GM23248 (cell line): ENCODE results near the gene ZCRB1. TPM values are rescaled to one million over a fixed set of nuclear protein-coding genes. Genes with fewer than 3 reads are reported as not detected.

Source experiments
- DNase-seq: peaks from one replicate; pipeline ENCODE4 v3.0.0-alpha.2; 2015
- H2AFZ ChIP-seq: fragments of 200-600 bp; sonication (generic); 2 replicates; pipeline ENCODE4 v1.6.1; 2016; ENCODE audit warnings: antibody characterized with exemption
- H3F3A ChIP-seq: fragments of 200-600 bp; sonication (generic); 2 replicates; pipeline ENCODE4 v1.6.1; 2016; ENCODE audit warnings: mild to moderate bottlenecking, antibody characterized with exemption, mixed run types; ENCODE audit not compliant: insufficient read depth
- H3K27ac ChIP-seq: fragments of 200-600 bp; sonication (generic); 2 replicates; pipeline ENCODE4 v1.5.1; 2016; ENCODE audit warnings: mild to moderate bottlenecking
- H3K27me3 ChIP-seq: fragments of 200-600 bp; sonication (generic); replicated peaks from 2 replicates; pipeline ENCODE4 v1.6.1; 2016; ENCODE audit warnings: mild to moderate bottlenecking; ENCODE audit not compliant: insufficient read depth
- H3K36me3 ChIP-seq: fragments of 200-600 bp; sonication (generic); 2 replicates; pipeline ENCODE4 v1.6.1; 2016; ENCODE audit warnings: low read depth, mild to moderate bottlenecking
- H3K4me1 ChIP-seq: fragments of 200-600 bp; sonication (generic); 2 replicates; pipeline ENCODE4 v1.6.1; 2016; ENCODE audit warnings: mild to moderate bottlenecking; ENCODE audit not compliant: insufficient read depth
- H3K4me2 ChIP-seq: fragments of 200-600 bp; sonication (generic); one replicate; pipeline ENCODE4 v1.6.1; 2016; ENCODE audit warnings: mild to moderate bottlenecking; ENCODE audit not compliant: unreplicated experiment
- H3K4me3 ChIP-seq: fragments of 200-600 bp; sonication (generic); 2 replicates; pipeline ENCODE4 v1.5.1; 2016; ENCODE audit warnings: mild to moderate bottlenecking
- H3K79me2 ChIP-seq: fragments of 200-600 bp; sonication (generic); 2 replicates; pipeline ENCODE4 v1.6.1; 2016; ENCODE audit warnings: mild to moderate bottlenecking; ENCODE audit not compliant: insufficient read depth
- H3K9ac ChIP-seq: fragments of 200-600 bp; sonication (generic); 2 replicates; pipeline ENCODE4 v1.6.1; 2016; ENCODE audit warnings: mild to moderate bottlenecking
- H3K9me2 ChIP-seq: fragments of 200-600 bp; sonication (generic); 2 replicates; pipeline ENCODE4 v1.6.1; 2016; ENCODE audit warnings: mixed run types, mild to moderate bottlenecking, moderate library complexity; ENCODE audit not compliant: insufficient read depth
- H3K9me3 ChIP-seq: fragments of 200-600 bp; sonication (generic); one replicate; pipeline ENCODE4 v1.6.1; 2017; ENCODE audit warnings: low read depth
- H4K20me1 ChIP-seq: fragments of 200-600 bp; sonication (generic); 2 replicates; pipeline ENCODE4 v1.6.0; 2016; ENCODE audit not compliant: insufficient read depth
- EZH2 ChIP-seq: fragments of 200-600 bp; sonication (generic); IDR thresholded peaks from 2 replicates; pipeline ENCODE4 v1.6.1; 2018; ENCODE audit warnings: antibody characterized with exemption, mild to moderate bottlenecking; ENCODE audit not compliant: insufficient read depth, poor library complexity, severe bottlenecking
- EZH2phosphoT487 ChIP-seq: fragments of 200-600 bp; sonication (generic); IDR thresholded peaks from 2 replicates; pipeline ENCODE4 v1.6.1; 2018; ENCODE audit warnings: antibody characterized with exemption, moderate library complexity, mild to moderate bottlenecking, low read depth; ENCODE audit not compliant: insufficient read depth
- WGBS, 2 experiments: methylation state at CpG; one replicate each; pipeline ENCODE4 v1.1.6; 2015 to 2017; ENCODE audit warnings: low lambda C conversion rate in 2 of 2, low coverage in 1 of 2; ENCODE audit errors: missing lambda C conversion rate in 2 of 2; 5-methylcytosine and 5-hydroxymethylcytosine counted together
- in situ Hi-C: fragments of 300-500 bp; cut with MboI; formaldehyde crosslinking; loops from 2 replicates; pipeline ENCODE4 v1.15.0; 2020
- polyA plus RNA-seq: library from polyadenylated mRNA; unstranded; fragments of >200 nt; fragmentation: Nextera tagmentation; extraction: Ambion mirVana; gene quantifications from 2 replicates; pipeline ENCODE4 v1.2.1, GENCODE V29; 2016
- total RNA-seq: library from RNA; depleted of rRNA; stranded (reverse); fragments of >200 nt; shearing (Covaris generic); gene quantifications from 2 replicates; pipeline ENCODE4 v1.2.3, GENCODE V29; 2014

The ZCRB1 gene
- total and polyA plus RNA-seq, 2 experiments from 2014 or later: 26.8 to 128 TPM

DNA sequence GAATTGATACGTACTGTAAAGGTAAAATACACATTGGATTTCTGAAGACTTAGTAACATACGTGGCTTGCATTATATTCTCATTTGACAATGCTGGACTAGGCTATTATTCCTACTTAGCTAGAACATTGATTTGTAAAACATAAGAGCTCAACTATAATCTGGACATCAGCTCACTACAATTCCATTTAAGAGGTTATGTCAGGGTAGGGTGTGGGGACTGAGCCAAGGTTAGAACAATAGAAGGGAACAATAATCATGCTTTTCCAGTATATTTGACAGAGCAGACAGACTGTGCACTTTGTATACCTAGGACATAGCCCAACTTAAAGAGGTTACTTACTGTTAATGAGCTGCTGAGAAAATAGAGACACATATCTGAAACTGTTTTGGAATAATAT, 10.8 kb downstream of the ZCRB1 start:
- Histone ChIP-seq H3K9me2 (no peaks in the 10 kb centered on the region), H3K4me2 (no peak overlapping the region), H3K79me2 (no peaks in the 10 kb centered on the region), H3K4me3 (no peak overlapping the region), H3K4me1 (no peaks in the 10 kb centered on the region; the same call in 1 of the 2 replicates), H3K27me3 (no peaks in the 10 kb centered on the region), H3K9ac (no peak overlapping the region), H3K36me3 (peaks cover 16% of the 10 kb centered on the region), H2AFZ (no peak overlapping the region), H3K9me3 (no peaks in the 10 kb centered on the region), H4K20me1 (no peaks in the 10 kb centered on the region), H3F3A (no peaks in the 10 kb centered on the region), H3K27ac (no peak overlapping the region)
- in situ Hi-C loops: no loop called here
- WGBS, 2 experiments: 91 to 93% methylated on average over 2 of the region's 2 CpGs
- DNase-seq: no peak
- TF ChIP-seq EZH2phosphoT487 (no peak), EZH2 (no peak)

DNA sequence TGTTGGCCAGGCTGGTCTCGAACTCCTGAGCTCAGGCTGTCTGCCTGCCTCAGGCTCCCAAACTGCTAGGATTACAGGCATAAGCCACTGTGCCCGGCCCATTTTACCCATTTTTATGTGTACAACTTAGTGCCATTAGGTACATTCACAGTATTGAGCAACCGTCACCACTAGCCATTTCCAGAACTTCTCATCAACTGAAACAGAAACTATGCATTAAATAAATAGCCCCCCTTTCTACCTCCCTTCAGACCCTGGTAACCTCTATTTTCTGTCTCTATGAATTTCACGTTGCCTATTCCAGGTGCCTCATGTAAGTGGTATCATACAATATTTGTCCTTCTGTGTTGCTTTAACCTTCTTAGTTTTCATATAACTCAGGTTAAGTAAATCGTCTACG, 15.9 kb downstream of the ZCRB1 start:
- Histone ChIP-seq H3K4me2 (no peak overlapping the region), H3K9me2 (no peaks in the 10 kb centered on the region), H3K27ac (no peak overlapping the region), H3K36me3 (peaks cover 12% of the 10 kb centered on the region), H3K27me3 (no peaks in the 10 kb centered on the region), H3K9me3 (no peaks in the 10 kb centered on the region), H2AFZ (no peak overlapping the region), H3K79me2 (no peaks in the 10 kb centered on the region), H3K4me3 (no peak overlapping the region), H3F3A (no peaks in the 10 kb centered on the region), H4K20me1 (no peaks in the 10 kb centered on the region), H3K9ac (no peak overlapping the region), H3K4me1 (no peaks in the 10 kb centered on the region; the same call in 1 of the 2 replicates)
- WGBS, 2 experiments: 75 to 82% methylated on average over 6 of the region's 6 CpGs
- DNase-seq: no peak
- no peak for TF ChIP-seq EZH2phosphoT487
- no peak for TF ChIP-seq EZH2
- in situ Hi-C loops: no loop called here

DNA sequence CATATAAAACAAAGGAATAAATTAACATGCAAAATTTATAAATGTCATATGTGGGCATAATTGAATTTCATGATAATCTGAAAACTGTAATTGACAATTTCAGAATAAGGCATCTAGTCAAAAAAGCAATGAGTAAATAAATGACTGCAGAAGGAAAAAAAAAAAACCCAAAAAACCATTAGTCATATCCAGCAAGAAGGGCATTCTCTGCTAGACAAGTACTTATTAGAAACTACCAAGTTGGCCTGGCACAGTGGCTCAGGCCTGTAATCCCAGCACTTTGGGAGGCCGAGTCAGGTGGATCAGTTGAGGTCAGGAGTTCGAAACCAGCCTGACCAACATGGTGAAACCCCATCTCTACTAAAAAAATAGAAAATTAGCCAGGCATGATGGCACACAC, 17.5 kb downstream of the ZCRB1 start:
- no peak overlapping the region for H3K9ac ChIP-seq
- H3K4me2 ChIP-seq: no peak overlapping the region
- no peak for DNase-seq
- no peaks in the 10 kb centered on the region for H3K27me3 ChIP-seq
- H2AFZ ChIP-seq: no peak overlapping the region
- in situ Hi-C loops: no loop called here
- no peaks in the 10 kb centered on the region for H3K4me1 ChIP-seq
- TF ChIP-seq EZH2 (no peak), EZH2phosphoT487 (no peak)
- H3F3A ChIP-seq: no peaks in the 10 kb centered on the region
- H4K20me1 ChIP-seq: no peaks in the 10 kb centered on the region
- H3K9me3 ChIP-seq: no peaks in the 10 kb centered on the region
- no peaks in the 10 kb centered on the region for H3K9me2 ChIP-seq
- H3K27ac ChIP-seq: no peak overlapping the region
- peaks cover 6% of the 10 kb centered on the region for H3K36me3 ChIP-seq
- WGBS, 2 experiments: 88 to 91% methylated on average over 2 of the region's 2 CpGs
- H3K4me3 ChIP-seq: no peak overlapping the region
- no peaks in the 10 kb centered on the region for H3K79me2 ChIP-seq

DNA sequence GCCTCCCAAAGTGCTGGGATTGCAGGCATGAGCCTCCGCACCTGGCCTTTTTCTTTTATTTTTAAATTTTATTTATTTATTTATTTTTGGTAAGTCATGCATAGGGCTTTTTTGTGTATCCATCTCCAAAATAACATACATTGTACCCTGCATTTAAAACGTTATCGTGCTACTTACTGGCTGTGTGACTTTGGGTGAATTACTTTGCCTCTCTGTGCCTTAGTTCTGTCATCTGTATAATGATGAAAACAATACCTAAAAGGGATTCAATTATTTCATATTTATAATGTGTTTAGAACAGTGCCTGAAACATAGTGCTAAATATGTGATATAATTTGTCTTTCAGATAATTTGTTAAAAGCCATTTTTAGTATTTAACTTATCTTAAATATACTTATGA, 19.6 kb downstream of the ZCRB1 start:
- Histone ChIP-seq H3K9me3 (no peaks in the 10 kb centered on the region), H3K36me3 (no peaks in the 10 kb centered on the region), H3F3A (no peaks in the 10 kb centered on the region), H3K79me2 (no peaks in the 10 kb centered on the region), H2AFZ (no peak overlapping the region), H4K20me1 (no peaks in the 10 kb centered on the region), H3K4me2 (no peak overlapping the region), H3K4me1 (no peaks in the 10 kb centered on the region), H3K9ac (no peak overlapping the region), H3K27ac (no peak overlapping the region), H3K4me3 (no peak overlapping the region), H3K9me2 (no peaks in the 10 kb centered on the region), H3K27me3 (no peaks in the 10 kb centered on the region)
- DNase-seq: no peak
- TF ChIP-seq EZH2 (no peak), EZH2phosphoT487 (no peak)
- WGBS, 2 experiments: 96 to 98% methylated on average over 3 of the region's 3 CpGs
- in situ Hi-C loops: no loop called here
